Adrenal gland (tissue), 12 donors: ENCODE results near the gene FUT1. TPM values are rescaled to one million over a fixed set of nuclear protein-coding genes. Genes with fewer than 3 reads are reported as not detected.
A peak's percentile ranks its signal among the peaks of the same experiment; 100 is the strongest.
"Not testable (repeated sequence)": the region's sequence is repeated elsewhere in the genome, so short reads cannot be mapped to it uniquely, and the experiment has no call there.

ENCODE experiments used
- DNase-seq, 7 donors: peaks; one replicate each; pipeline ENCODE4 v3.0.0-alpha.2; 2019 to 2020
- H3K27ac ChIP-seq, 5 donors: fragments of 200-600 bp; sonication (generic) in 4 of 5; 1 replicate in 3 of 5; 2 replicates in 2 of 5; pipeline versions ENCODE4 v1.5.1 to v1.8.0; 2016 to 2020; ENCODE audit warnings: mild to moderate bottlenecking in 1 of 5
- H3K27me3 ChIP-seq: fragments of 200-600 bp; 2 replicates; pipeline ENCODE4 v1.8.0; 2021
- H3K36me3 ChIP-seq, 2 donors: fragments of 200-600 bp; replicated peaks in 1 of 2; 1 replicate in 1 of 2; 2 replicates in 1 of 2; pipeline versions ENCODE4 v1.5.1 to v1.8.0; 2018 to 2022
- H3K4me1 ChIP-seq, 2 donors: fragments of 200-600 bp; replicated peaks in 1 of 2; 1 replicate in 1 of 2; 2 replicates in 1 of 2; pipeline versions ENCODE4 v1.5.1 to v1.8.0; 2018 to 2021
- H3K4me3 ChIP-seq, 4 donors: fragments of 200-600 bp; sonication (generic) in 3 of 4; one replicate each; pipeline ENCODE4 v1.5.1; 2016 to 2018
- H3K9me3 ChIP-seq, 3 donors: fragments of 200-600 bp; sonication (generic) in 1 of 3; replicated peaks in 1 of 3; 1 replicate in 2 of 3; 2 replicates in 1 of 3; pipeline versions ENCODE4 v1.5.1 to v1.8.0; 2016 to 2021
- POLR2A ChIP-seq, 2 donors: fragments of 450-650 bp; IDR thresholded peaks; one replicate each; pipeline ENCODE4 v1.6.1; 2017; ENCODE audit warnings: antibody characterized with exemption in 2 of 2, mild to moderate bottlenecking in 2 of 2, moderate library complexity in 1 of 2
- WGBS, 4 donors: extraction: QIAGEN DNeasy Blood & Tissue Kit in 2 of 4; methylation state at CpG; one replicate each; pipeline versions ENCODE4 v1.1.5 to v1.1.7; 2013 to 2017; 5-methylcytosine and 5-hydroxymethylcytosine counted together
- intact Hi-C, 2 donors: fragments of 100-400 bp; cut with DNase I; formaldehyde crosslinking; loops; one replicate each; pipeline versions ENCODE4 v1.14.1 to v1.15.0; 2022 to 2023
- polyA plus RNA-seq, 3 donors: library from polyadenylated mRNA; stranded (reverse); fragments of 200-250 nt in 2 of 3; fragments of 350-450 nt in 1 of 3; fragmentation: Illumina TruSeq in 1 of 3; extraction: RNeasy Lipid Tissue Mini Kit (QIAGEN cat#74804) in 1 of 3; gene quantifications; one replicate each; pipeline ENCODE4 v1.2.3, GENCODE V29; 2013 to 2014
- total RNA-seq, 9 donors: library from RNA; depleted of rRNA in 4 of 9; stranded (reverse); fragments of >200 nt in 4 of 9; fragments of 120-200 nt in 1 of 9; fragmentation: NEBNext Ultra II Directional in 1 of 9; extraction: Animal tissue kit (Norgen Biotek cat#: 25700) in 1 of 9; gene quantifications; one replicate each; pipeline versions ENCODE4 v1.1.0 to v1.2.4, GENCODE V29; 2013 to 2023
- TF ChIP-seq, protein P1 (sequence below), 6 experiments: fragments of 450-650 bp in 4 of 6; fragments of 200-600 bp in 2 of 6; sonication (generic) in 1 of 6; IDR thresholded peaks; 1 replicate in 5 of 6; 2 replicates in 1 of 6; pipeline versions ENCODE4 v1.5.1 to v1.8.0; 2016 to 2021; ENCODE audit warnings: antibody characterized with exemption in 6 of 6, mild to moderate bottlenecking in 2 of 6, moderate library complexity in 1 of 6
- donor health status: healthy with polysubstance abuse.
- donor health status: Bipolar disorder and iron deficiency.
- donor health status: DM: yes; HTN: yes; CAD: no.
- donor health status: DM: no; HTN: no; CAD: no.
- donor health status: DM: no; HTN: no; CAD: no.
- donor health status: DM: yes; HTN: yes; CAD: no.

The FUT1 gene
- total and polyA plus RNA-seq, 12 donors = 1.2 to 4.5 (median 2.0) TPM

DNA sequence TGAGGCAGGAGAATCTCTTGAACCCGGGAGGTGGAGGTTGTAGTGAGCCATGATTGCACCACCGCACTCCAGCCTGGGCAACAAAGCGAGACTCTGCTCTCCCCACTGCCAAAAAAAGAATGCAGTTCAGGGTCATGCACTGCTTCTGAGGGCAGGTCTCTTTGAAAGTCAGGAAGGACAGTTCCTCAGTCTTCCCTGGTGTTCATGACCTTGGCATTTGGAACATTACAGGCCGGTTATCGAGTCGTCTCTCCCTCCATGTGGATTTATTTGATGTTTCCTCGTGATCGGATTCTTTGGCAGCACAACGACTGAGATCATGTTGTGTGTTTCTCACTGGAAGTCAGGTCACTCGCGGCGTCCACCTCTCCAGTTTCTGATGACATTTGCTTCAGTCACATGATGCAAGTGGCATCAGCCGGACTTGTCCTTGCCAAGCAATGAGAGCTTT, 20.1 kb upstream of the FUT1 start:
- 25 to 54% (median 29%) methylated on average over 13 of the region's 13 CpGs for WGBS, 4 donors
- intact Hi-C loops = no loop called here
- peak; percentile 87 to 98 (median 96) for DNase-seq

DNA sequence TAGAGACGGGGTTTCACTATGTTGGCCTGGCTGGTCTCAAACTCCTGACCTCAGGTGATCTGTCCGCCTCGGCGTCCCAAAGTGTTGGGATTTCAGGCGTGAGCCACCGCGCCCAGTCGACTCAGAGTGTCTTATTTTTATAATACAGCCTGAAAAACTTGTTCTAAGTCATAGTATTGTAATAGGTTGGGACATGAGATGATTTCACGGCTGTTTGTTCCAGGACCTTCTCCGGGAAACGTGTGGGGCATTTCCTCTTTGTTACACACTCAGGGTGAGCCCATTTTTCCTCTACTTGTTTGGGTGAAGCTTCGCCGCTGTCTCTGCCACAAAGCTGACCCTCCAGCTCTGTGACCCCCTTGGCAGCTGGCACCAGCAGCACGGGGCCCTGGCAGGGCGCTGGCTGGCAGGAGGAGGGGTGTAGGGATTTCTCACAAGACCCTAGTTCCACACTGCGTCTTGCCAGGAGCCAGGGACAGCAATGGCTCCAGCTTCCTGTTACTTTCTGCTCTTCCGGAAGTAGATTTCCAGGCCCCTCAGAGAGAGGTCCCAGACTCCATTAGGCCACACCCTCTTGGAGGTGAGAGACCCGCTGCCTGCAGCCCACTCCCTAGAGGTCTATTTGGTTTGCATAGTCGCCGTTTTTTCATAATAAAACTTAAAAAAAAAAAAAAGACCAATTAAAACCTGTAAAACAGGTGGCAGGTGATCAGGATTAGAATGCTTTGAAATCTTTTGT, 18.5 kb upstream of the FUT1 start:
- intact Hi-C loops = no loop called here
- WGBS, 4 donors = 83 to 84% (median 84%) methylated on average over 19 to 20 of the region's 20 CpGs
- TF ChIP-seq, protein P1, sequence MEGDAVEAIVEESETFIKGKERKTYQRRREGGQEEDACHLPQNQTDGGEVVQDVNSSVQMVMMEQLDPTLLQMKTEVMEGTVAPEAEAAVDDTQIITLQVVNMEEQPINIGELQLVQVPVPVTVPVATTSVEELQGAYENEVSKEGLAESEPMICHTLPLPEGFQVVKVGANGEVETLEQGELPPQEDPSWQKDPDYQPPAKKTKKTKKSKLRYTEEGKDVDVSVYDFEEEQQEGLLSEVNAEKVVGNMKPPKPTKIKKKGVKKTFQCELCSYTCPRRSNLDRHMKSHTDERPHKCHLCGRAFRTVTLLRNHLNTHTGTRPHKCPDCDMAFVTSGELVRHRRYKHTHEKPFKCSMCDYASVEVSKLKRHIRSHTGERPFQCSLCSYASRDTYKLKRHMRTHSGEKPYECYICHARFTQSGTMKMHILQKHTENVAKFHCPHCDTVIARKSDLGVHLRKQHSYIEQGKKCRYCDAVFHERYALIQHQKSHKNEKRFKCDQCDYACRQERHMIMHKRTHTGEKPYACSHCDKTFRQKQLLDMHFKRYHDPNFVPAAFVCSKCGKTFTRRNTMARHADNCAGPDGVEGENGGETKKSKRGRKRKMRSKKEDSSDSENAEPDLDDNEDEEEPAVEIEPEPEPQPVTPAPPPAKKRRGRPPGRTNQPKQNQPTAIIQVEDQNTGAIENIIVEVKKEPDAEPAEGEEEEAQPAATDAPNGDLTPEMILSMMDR (IDR thresholded peaks at IDR 0.05) = no peak
- TF ChIP-seq POLR2A (IDR thresholded peaks at IDR 0.05) = no peak
- no peak for DNase-seq
- Histone ChIP-seq H3K27me3 (no peaks in the 10 kb centered on the region), H3K4me3 (no peak overlapping the region), H3K36me3 (no peaks in the 10 kb centered on the region), H3K9me3 (no peaks in the 10 kb centered on the region), H3K4me1 (peaks cover 15 to 22% of the 10 kb centered on the region in 2 donors), H3K27ac (peak overlapping the region in 3 of 5 donors; percentile 49 to 91 (median 73))

More for the DNA sequence above, 20.1 kb upstream of the FUT1 start:
- Histone ChIP-seq H3K9me3 (no peaks in the 10 kb centered on the region), H3K27ac (peak overlapping the region; percentile 48 to 91 (median 90)), H3K36me3 (no peaks in the 10 kb centered on the region), H3K27me3 (no peaks in the 10 kb centered on the region), H3K4me3 (no peak overlapping the region), H3K4me1 (peaks cover 15 to 22% of the 10 kb centered on the region in 2 donors)
- TF ChIP-seq, protein P1 (IDR thresholded peaks at IDR 0.05) = no peak
- peak in 1 of 2 donors; percentile 50 for TF ChIP-seq POLR2A (IDR thresholded peaks at IDR 0.05)

DNA sequence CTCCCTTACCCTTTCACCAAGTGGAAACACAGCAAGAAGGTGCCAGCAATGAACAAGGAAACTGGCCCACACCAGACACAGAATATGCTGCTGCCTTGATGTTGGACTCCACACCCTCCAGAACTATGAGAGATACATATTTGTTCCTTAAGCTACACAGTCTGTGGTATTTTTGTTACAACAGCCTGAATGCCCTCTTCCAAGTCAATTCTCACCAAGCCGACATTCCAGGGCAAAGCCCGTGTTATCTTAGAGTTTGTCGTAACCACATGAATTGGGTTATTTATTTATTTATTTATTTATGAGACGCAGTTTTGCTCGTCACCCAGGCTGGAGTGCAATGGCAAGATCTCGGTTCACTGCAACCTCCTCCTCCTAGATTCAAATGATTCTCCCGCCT, 17.8 kb upstream of the FUT1 start:
- 54 to 79% (median 70%) methylated on average over 7 of the region's 7 CpGs for WGBS, 4 donors
- TF ChIP-seq POLR2A (IDR thresholded peaks at IDR 0.05) = no peak
- TF ChIP-seq, protein P1 (IDR thresholded peaks at IDR 0.05) = no peak
- Histone ChIP-seq H3K27ac (peak overlapping the region in 2 of 5 donors; percentile 49 to 91), H3K27me3 (no peaks in the 10 kb centered on the region), H3K4me3 (no peak overlapping the region), H3K9me3 (no peaks in the 10 kb centered on the region), H3K36me3 (no peaks in the 10 kb centered on the region), H3K4me1 (peaks cover 15 to 22% of the 10 kb centered on the region in 2 donors)
- intact Hi-C loops = no loop called here
- no peak for DNase-seq

DNA sequence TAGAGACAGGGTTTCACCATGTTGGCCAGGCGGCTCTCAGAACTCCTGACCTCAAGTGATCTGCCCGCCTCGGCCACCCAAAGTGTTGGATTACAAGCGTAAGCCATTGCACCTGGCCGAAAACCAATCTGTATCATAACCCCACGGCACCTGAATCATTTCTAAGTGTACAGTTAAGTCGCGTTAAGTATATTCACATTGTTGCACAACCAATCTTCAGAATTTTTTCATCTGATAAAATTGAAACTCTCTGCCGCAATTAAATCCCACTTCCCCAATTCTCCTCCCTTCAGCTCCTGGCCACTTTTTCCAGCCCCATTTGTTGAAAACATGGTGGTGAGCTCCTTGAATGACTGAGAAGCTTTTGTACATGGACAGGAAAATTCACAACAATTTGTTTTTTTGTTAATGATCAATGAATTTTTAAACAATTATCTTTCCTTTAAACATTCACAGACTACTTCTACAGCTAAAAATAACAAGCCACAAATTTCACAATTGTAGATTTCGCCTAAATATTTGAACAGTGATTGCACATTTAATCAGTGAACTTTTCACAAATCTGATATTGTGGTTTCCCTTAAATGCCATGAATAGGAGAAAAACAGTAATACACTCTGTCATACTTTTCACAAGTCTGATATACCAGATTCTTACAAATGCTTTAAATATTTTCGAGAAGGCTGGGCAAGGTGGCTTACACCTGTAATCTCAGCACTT, 16.7 kb upstream of the FUT1 start:
- intact Hi-C loops = no loop called here
- DNase-seq = no peak
- no peak for TF ChIP-seq POLR2A (IDR thresholded peaks at IDR 0.05)
- TF ChIP-seq, protein P1 (IDR thresholded peaks at IDR 0.05) = no peak
- Histone ChIP-seq H3K4me1 (peaks cover 15 to 20% of the 10 kb centered on the region in 2 donors), H3K9me3 (no peaks in the 10 kb centered on the region), H3K36me3 (no peaks in the 10 kb centered on the region), H3K4me3 (no peak overlapping the region), H3K27ac (no peak overlapping the region), H3K27me3 (no peaks in the 10 kb centered on the region)
- 77 to 82% (median 80%) methylated on average over 11 of the region's 11 CpGs for WGBS, 4 donors

DNA sequence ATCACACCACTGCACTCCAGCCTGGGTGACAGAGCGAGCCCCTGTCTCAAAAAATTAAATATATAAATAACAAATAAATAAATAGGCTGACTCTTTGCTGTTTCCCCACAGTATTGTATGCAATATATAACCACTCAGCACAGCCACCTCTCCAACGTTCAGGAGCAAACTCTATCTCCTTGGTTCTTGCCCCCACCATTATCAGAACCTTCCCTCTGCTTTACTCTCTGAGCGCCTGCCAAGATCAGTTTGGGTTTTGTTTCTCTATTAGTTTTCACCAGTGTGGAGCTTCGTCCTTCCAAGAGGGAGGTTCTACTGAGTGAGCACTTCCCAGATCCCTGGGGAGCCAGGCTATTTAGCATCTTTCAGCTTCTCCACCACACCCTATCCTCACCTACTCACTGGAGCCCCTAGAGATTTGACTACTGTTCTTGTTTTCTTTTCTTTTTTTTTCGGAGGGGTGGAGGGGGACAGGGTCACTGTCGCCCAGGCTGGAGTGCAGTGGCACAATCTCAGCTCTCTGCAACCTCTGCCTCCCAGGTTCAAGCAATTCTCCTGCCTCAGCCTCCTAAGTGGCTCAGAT, 15.8 kb upstream of the FUT1 start:
- 44 to 53% (median 49%) methylated on average over 6 of the region's 6 CpGs for WGBS, 4 donors
- Histone ChIP-seq H3K27ac (peak overlapping the region in 1 of 5 donors; percentile 6), H3K4me1 (peaks cover 14 to 15% of the 10 kb centered on the region in 2 donors)
- H3K36me3 ChIP-seq, DNase-seq, H3K4me3 ChIP-seq, H3K27me3 ChIP-seq, intact Hi-C loops, H3K9me3 ChIP-seq: not testable (repeated sequence)

DNA sequence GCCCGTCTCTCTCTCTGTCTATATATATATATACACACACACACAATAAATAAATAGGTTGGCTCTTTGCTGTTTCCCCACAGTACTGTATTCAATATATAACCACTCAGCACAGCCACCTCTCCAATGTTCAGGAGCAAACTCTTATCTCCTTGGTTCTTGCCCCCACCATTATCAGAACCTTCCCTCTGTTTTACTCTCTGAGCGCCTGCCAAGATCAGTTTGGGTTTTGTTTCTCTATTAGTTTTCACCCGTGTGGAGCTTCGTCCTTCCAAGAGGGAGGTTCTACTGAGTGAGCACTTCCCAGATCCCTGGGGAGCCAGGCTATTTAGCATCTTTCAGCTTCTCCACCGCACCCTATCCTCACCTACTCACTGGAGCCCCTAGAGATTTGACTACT, 13.4 kb upstream of the FUT1 start:
- H3K9me3 ChIP-seq, H3K4me1 ChIP-seq, H3K27me3 ChIP-seq, H3K27ac ChIP-seq, H3K4me3 ChIP-seq, DNase-seq, H3K36me3 ChIP-seq, intact Hi-C loops: not testable (repeated sequence)
- WGBS, 4 donors = 37 to 50% (median 41%) methylated on average over 5 of the region's 5 CpGs
